Lung (tissue), 12 donors: ENCODE data around the gene B4GALNT4. TPM values are rescaled to one million over a fixed set of nuclear protein-coding genes. Genes with fewer than 3 reads are reported as not detected.

ENCODE experiments used
- ATAC-seq: fragments of 200-7000 bp; cut with Tn5 transposase; one replicate; pipeline ENCODE4 v1.9.1; 2020; ENCODE audit warnings: moderate number of reproducible peaks; ENCODE audit not compliant: insufficient read depth, low FRiP score
- DNase-seq, 3 donors: peaks; one replicate each; pipeline ENCODE4 v3.0.0-alpha.2; 2013 to 2017
- H3K27ac ChIP-seq, 2 donors: one replicate each; pipeline ENCODE4 v1.5.1; 2013; ENCODE audit warnings: mild to moderate bottlenecking in 2 of 2, moderate library complexity in 2 of 2, control low read depth in 1 of 2, inconsistent platforms in 1 of 2, low read depth in 1 of 2, low read length in 1 of 2
- H3K27me3 ChIP-seq, 3 donors: one replicate each; pipeline ENCODE4 v1.5.1; 2013; ENCODE audit warnings: low read length in 2 of 3; ENCODE audit not compliant: control insufficient read depth in 3 of 3, insufficient read depth in 3 of 3
- H3K36me3 ChIP-seq, 4 donors: one replicate each; pipeline ENCODE4 v1.5.1; 2013; ENCODE audit warnings: low read length in 4 of 4, mild to moderate bottlenecking in 1 of 4, moderate library complexity in 1 of 4; ENCODE audit not compliant: control insufficient read depth in 4 of 4, insufficient read depth in 4 of 4
- H3K4me1 ChIP-seq, 5 donors: one replicate each; pipeline ENCODE4 v1.5.1; 2013; ENCODE audit warnings: low read length in 5 of 5, mild to moderate bottlenecking in 2 of 5, moderate library complexity in 1 of 5; ENCODE audit not compliant: control insufficient read depth in 5 of 5, insufficient read depth in 5 of 5
- H3K4me3 ChIP-seq: one replicate; pipeline ENCODE4 v1.5.1; 2013; ENCODE audit warnings: mild to moderate bottlenecking, control low read depth, moderate library complexity
- H3K9ac ChIP-seq, 2 donors: one replicate each; pipeline ENCODE4 v1.5.1; 2013; ENCODE audit warnings: low read length in 2 of 2, control low read depth in 1 of 2; ENCODE audit not compliant: insufficient read depth in 1 of 2
- H3K9me3 ChIP-seq, 4 donors: one replicate each; pipeline ENCODE4 v1.5.1; 2013; ENCODE audit warnings: low read length in 3 of 4, mild to moderate bottlenecking in 1 of 4, moderate library complexity in 1 of 4; ENCODE audit not compliant: control insufficient read depth in 4 of 4, insufficient read depth in 3 of 4
- CTCF ChIP-seq: IDR thresholded peaks from 2 replicates; pipeline ENCODE4 v1.5.1; 2012; ENCODE audit warnings: mild to moderate bottlenecking; ENCODE audit errors: control extremely low read depth, extremely low read depth
- WGBS, 2 donors: extraction: QIAGEN DNeasy Blood & Tissue Kit; methylation state at CpG; one replicate each; pipeline ENCODE4 v1.1.7; 2013; 5-methylcytosine and 5-hydroxymethylcytosine counted together
- polyA plus RNA-seq, 2 donors: library from polyadenylated mRNA; stranded (reverse); fragments of 200-250 nt; gene quantifications; one replicate each; pipeline ENCODE4 v1.2.1, GENCODE V29; 2013
- total RNA-seq, 2 donors: library from RNA; depleted of rRNA in 1 of 2; stranded (reverse); fragments of >200 nt in 1 of 2; gene quantifications; one replicate each; pipeline ENCODE4 v1.2.1, GENCODE V29; 2014 to 2021
- donor health status: control.
- donor health status: control.
- donor health status: Bipolar disorder and iron deficiency.
- donor health status: healthy.
- donor health status: DM: yes; HTN: yes; CAD: no.

B4GALNT4 gene
- total and polyA plus RNA-seq, 4 donors: 1.4 to 6.8 (median 3.3) TPM

GRCh38 chr11:395866-396265 is 26.6 kb downstream of the B4GALNT4 start:
- Histone ChIP-seq H3K9ac (no peak overlapping the region), H3K27ac (peak overlapping the region in 1 of 2 donors; percentile 18), H3K9me3 (no peaks in the 10 kb centered on the region), H3K36me3 (peaks cover 0 to 10% (median 0%) of the 10 kb centered on the region in 4 donors), H3K27me3 (no peaks in the 10 kb centered on the region), H3K4me3 (no peak overlapping the region), H3K4me1 (peaks cover 0 to 13% (median 0%) of the 10 kb centered on the region in 5 donors)
- TF ChIP-seq CTCF: no peak
- no peak for ATAC-seq
- DNase-seq: no peak
- WGBS, 2 donors: 76 to 87% methylated on average over 11 of the region's 11 CpGs

DNA sequence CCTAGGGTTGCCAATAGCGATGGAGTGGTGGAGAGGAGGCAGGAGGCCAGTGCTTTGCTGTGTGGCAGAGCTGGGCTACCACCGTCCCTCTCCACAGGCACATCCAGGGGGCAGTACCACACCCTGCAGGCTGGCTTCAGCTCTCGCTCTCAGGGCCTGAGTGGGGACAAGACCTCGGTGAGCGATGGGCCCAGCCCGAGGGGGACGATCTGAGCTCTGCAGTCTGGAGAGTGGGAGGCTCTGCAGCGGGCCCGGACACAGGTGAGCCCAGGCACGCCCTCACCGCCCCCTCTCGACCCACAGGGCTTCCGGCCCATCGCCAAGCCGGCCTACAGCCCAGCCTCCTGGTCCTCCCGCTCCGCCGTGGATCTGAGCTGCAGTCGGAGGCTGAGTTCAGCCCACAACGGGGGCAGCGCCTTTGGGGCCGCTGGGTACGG is 27.2 kb downstream of the B4GALNT4 start:
- no peak for ATAC-seq
- H3K9ac ChIP-seq: no peak overlapping the region

GRCh38 chr11:396948-397548 is 27.7 kb downstream of the B4GALNT4 start:
- Histone ChIP-seq H3K4me1 (peaks cover 0 to 13% (median 0%) of the 10 kb centered on the region in 5 donors), H3K27ac (no peak overlapping the region), H3K9ac (no peak overlapping the region), H3K27me3 (no peaks in the 10 kb centered on the region), H3K36me3 (peaks cover 0 to 10% (median 0%) of the 10 kb centered on the region in 4 donors), H3K4me3 (peak overlapping the region; percentile 5), H3K9me3 (no peaks in the 10 kb centered on the region)
- 16 to 49% methylated on average over 40 to 43 of the region's 43 CpGs for WGBS, 2 donors
- peak; percentile 50 for TF ChIP-seq CTCF
- no peak for ATAC-seq
- DNase-seq: peak; percentile 60 to 73 (median 69)

More for the DNA sequence above, 27.2 kb downstream of the B4GALNT4 start:
- DNase-seq: no peak
- Histone ChIP-seq H3K27ac (no peak overlapping the region), H3K27me3 (no peaks in the 10 kb centered on the region), H3K36me3 (peaks cover 0 to 10% (median 0%) of the 10 kb centered on the region in 4 donors), H3K4me1 (peaks cover 0 to 13% (median 0%) of the 10 kb centered on the region in 5 donors), H3K4me3 (peak overlapping the region; percentile 5), H3K9me3 (no peaks in the 10 kb centered on the region)
- WGBS, 2 donors: 30 to 54% methylated on average over 21 to 23 of the region's 23 CpGs
- TF ChIP-seq CTCF: no peak
